ENCODE data around the gene RTBDN.

DNA sequence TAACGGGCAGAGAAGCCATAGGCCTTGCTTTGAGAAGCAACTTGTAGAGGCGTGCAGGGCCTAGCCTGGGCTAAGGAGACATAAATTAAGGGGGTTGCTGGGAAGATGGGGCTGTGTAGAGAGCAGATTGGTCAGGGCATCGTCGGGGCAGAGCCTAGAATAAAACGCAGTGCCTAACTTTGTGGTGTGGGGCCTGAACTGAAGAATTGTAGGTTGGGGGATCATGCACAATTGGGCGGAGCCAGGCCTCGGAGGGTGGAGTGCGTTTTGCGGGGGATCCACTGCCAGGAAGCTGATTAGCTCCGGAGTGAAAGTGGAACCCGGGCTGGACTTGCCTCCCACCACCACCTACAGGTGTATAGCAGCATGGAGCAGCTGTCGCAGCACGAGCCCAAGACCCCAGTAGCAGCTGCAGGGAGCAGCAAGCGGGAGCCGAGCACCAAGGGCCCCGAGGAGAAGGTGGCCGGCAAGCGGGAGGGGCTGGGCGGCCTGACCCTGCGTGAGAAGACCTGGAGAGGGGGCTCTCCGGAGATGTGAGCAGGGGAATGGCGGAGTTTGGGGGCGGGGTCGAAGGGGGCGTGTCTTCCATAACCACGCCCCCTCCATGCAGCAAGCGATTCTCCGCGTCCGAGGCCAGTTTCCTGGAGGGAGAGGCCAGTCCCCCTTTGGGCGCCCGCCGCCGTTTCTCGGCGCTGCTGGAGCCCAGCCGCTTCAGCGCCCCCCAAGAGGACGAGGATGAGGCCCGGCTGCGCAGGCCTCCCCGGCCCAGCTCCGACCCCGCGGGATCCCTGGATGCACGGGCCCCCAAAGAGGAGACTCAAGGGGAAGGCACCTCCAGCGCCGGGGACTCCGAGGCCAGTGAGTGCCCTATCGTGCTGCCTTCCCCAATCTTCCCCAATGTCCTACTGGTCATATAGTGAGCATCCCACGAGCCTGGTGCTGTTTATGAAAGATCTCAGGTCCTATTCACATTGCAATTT lies 33.0 kb upstream of the RTBDN start:
- TF ChIP-seq EGR1 (IDR thresholded peaks at IDR 0.05) (no peak), YY1 (IDR thresholded peaks at IDR 0.05; ENCODE audit: low read depth) (no peak), TCF12 (IDR thresholded peaks at IDR 0.05; ENCODE audit: low read depth) (no peak), ZBTB7A (IDR thresholded peaks at IDR 0.05; ENCODE audit: low read depth) (no peak), EP300 (IDR thresholded peaks at IDR 0.05; ENCODE audit: borderline replicate concordance) (no peak), TEAD4 (IDR thresholded peaks at IDR 0.05) (no peak)
